ENCODE measurements around the gene NRG2. TPM values are rescaled to one million over a fixed set of nuclear protein-coding genes. Genes with fewer than 3 reads are reported as not detected.

The NRG2 gene
- total and polyA plus RNA-seq, 10 donors: 0.83 to 7.7 (median 4.4) TPM

GRCh38 chr5:139825690-139826089 lies 217.4 kb downstream of the NRG2 start:
- TF ChIP-seq CTCF (IDR thresholded peaks at IDR 0.05 in 8 of 11, conservative IDR thresholded peaks at IDR 0.05 in 3 of 11) (no peak), POLR2A (IDR thresholded peaks at IDR 0.05) (no peak), POLR2AphosphoS5 (IDR thresholded peaks at IDR 0.05) (no peak)
- H3K4me3 ChIP-seq: no peak overlapping the region
- DNase-seq: no peak
- WGBS, 5 donors: 83 to 87% (median 85%) methylated on average over 7 of the region's 7 CpGs
- no peaks in the 10 kb centered on the region for H3K27me3 ChIP-seq (replicated peaks in 1 of 7)
- intact Hi-C loops (cut with DNase I; ENCODE audit: low total_unique reads): no loop called here
- no peak overlapping the region for H3K27ac ChIP-seq
- H3K9me3 ChIP-seq: no peaks in the 10 kb centered on the region
- no peaks in the 10 kb centered on the region for H3K4me1 ChIP-seq
- no peaks in the 10 kb centered on the region for H3K36me3 ChIP-seq

GRCh38 chr5:139823757-139824355 lies 219.2 kb downstream of the NRG2 start:
- intact Hi-C loops (cut with DNase I; ENCODE audit: low total_unique reads): no loop called here

GRCh38 chr5:139822553-139823425 lies 220.3 kb downstream of the NRG2 start:
- Histone ChIP-seq H3K4me1 (no peaks in the 10 kb centered on the region), H3K4me3 (no peak overlapping the region), H3K36me3 (no peaks in the 10 kb centered on the region), H3K27me3 (replicated peaks in 1 of 7) (no peaks in the 10 kb centered on the region), H3K27ac (no peak overlapping the region), H3K9me3 (peaks cover 0 to 21% (median 15%) of the 10 kb centered on the region in 8 donors)
- intact Hi-C loops (cut with DNase I; ENCODE audit: low total_unique reads): no loop called here
- no peak for TF ChIP-seq POLR2A (IDR thresholded peaks at IDR 0.05)
- TF ChIP-seq CTCF (IDR thresholded peaks at IDR 0.05 in 8 of 11, conservative IDR thresholded peaks at IDR 0.05 in 3 of 11): no peak
- no peak for TF ChIP-seq POLR2AphosphoS5 (IDR thresholded peaks at IDR 0.05)
- WGBS, 5 donors: 81 to 90% (median 88%) methylated on average over 14 to 25 of the region's 25 CpGs
- no peak for DNase-seq

More at GRCh38 chr5:139823757-139824355, 219.2 kb downstream of the NRG2 start:
- TF ChIP-seq POLR2AphosphoS5 (IDR thresholded peaks at IDR 0.05) (no peak), CTCF (IDR thresholded peaks at IDR 0.05 in 8 of 11, conservative IDR thresholded peaks at IDR 0.05 in 3 of 11) (no peak), POLR2A (IDR thresholded peaks at IDR 0.05) (no peak)
- H3K4me1 ChIP-seq: no peaks in the 10 kb centered on the region
- DNase-seq: no peak
- H3K36me3 ChIP-seq: no peaks in the 10 kb centered on the region
- H3K27ac ChIP-seq: no peak overlapping the region
- no peaks in the 10 kb centered on the region for H3K27me3 ChIP-seq (replicated peaks in 1 of 7)
- peaks cover 0 to 11% (median 7%) of the 10 kb centered on the region in 8 donors for H3K9me3 ChIP-seq
- H3K4me3 ChIP-seq: no peak overlapping the region
- WGBS, 5 donors: 87 to 95% (median 90%) methylated on average over 7 of the region's 7 CpGs
